WERI-Rb-1 (cell line): ENCODE measurements around the gene C3orf52.

Experiments
- DNase-seq: peaks from one replicate; pipeline ENCODE4 v3.0.0-alpha.2; 2020
- H3K27ac ChIP-seq: fragments of 250-450 bp; sonication (Bioruptor Pico); 2 replicates; pipeline ENCODE4 v1.5.1; 2020; ENCODE audit warnings: mild to moderate bottlenecking, moderate library complexity
- H3K27me3 ChIP-seq: fragments of 250-450 bp; sonication (Bioruptor Pico); 2 replicates; pipeline ENCODE4 v1.5.1; 2021; ENCODE audit warnings: mild to moderate bottlenecking, low read depth, moderate library complexity; ENCODE audit not compliant: insufficient read depth, severe bottlenecking
- H3K36me3 ChIP-seq: fragments of 250-450 bp; sonication (Bioruptor Pico); 2 replicates; pipeline ENCODE4 v1.5.1; 2020; ENCODE audit warnings: mild to moderate bottlenecking, moderate library complexity
- H3K4me3 ChIP-seq: 2 replicates; pipeline ENCODE4 v1.5.1; 2011; ENCODE audit warnings: low read depth, mild to moderate bottlenecking, control low read depth, low read length
- H3K9me3 ChIP-seq: fragments of 250-450 bp; sonication (Bioruptor Pico); 2 replicates; pipeline ENCODE4 v1.5.1; 2021; ENCODE audit warnings: mild to moderate bottlenecking, moderate library complexity; ENCODE audit not compliant: severe bottlenecking
- TF ChIP-seq, protein P1 (sequence below): IDR thresholded peaks from 2 replicates; pipeline ENCODE4 v1.5.1; 2011; ENCODE audit warnings: low read depth, mild to moderate bottlenecking, control low read depth, inconsistent platforms, low read length

Gene C3orf52

DNA sequence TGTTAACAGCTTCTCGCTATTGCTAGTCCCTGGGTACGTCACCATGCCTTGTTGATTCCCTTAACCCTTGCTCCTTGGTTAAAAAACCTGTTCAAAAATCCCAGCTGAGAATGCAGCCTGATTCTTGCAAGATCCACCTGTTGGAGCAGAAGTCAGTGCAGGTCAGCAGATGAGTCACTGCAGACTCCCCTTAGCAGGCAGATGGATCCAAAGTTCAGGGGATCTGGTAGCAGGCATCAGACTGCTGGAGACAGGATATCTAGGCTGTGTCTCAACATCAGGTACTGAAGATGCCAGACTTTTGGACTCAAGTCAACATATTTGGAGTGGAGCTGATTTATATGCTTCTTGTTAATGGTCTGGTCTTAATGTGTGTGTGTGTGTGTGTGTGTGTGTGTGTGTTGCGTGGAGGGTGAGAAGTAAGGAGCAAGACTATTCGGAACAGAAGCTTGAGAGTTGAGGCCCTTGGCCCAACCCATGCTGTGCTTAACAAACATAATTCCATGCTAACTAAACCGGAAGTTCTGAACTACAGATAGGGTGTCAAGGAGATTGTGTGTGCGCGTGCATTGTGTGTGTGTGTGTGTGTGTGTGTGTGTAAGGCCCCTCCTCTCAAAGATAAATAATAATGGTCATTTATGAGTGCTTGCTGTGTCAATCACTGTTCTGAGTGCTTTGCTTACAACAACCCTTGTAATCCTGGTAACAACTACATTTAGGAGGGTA, 1.0 kb upstream of the C3orf52 start:
- Histone ChIP-seq H3K27ac (no peak overlapping the region), H3K4me3 (no peak overlapping the region), H3K9me3 (no peaks in the 10 kb centered on the region), H3K36me3 (no peaks in the 10 kb centered on the region), H3K27me3 (no peaks in the 10 kb centered on the region)
- peak; percentile 19 for DNase-seq
- TF ChIP-seq, protein P1, sequence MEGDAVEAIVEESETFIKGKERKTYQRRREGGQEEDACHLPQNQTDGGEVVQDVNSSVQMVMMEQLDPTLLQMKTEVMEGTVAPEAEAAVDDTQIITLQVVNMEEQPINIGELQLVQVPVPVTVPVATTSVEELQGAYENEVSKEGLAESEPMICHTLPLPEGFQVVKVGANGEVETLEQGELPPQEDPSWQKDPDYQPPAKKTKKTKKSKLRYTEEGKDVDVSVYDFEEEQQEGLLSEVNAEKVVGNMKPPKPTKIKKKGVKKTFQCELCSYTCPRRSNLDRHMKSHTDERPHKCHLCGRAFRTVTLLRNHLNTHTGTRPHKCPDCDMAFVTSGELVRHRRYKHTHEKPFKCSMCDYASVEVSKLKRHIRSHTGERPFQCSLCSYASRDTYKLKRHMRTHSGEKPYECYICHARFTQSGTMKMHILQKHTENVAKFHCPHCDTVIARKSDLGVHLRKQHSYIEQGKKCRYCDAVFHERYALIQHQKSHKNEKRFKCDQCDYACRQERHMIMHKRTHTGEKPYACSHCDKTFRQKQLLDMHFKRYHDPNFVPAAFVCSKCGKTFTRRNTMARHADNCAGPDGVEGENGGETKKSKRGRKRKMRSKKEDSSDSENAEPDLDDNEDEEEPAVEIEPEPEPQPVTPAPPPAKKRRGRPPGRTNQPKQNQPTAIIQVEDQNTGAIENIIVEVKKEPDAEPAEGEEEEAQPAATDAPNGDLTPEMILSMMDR = no peak

GRCh38 chr3:112085735-112086075, 484 bp upstream of the C3orf52 start:
- H3K27ac ChIP-seq = no peak overlapping the region
- DNase-seq = no peak
- no peaks in the 10 kb centered on the region for H3K36me3 ChIP-seq
- H3K27me3 ChIP-seq = no peaks in the 10 kb centered on the region
- peak overlapping the region; percentile 43 for H3K4me3 ChIP-seq
- H3K9me3 ChIP-seq = no peaks in the 10 kb centered on the region
- TF ChIP-seq, protein P1 = no peak

DNA sequence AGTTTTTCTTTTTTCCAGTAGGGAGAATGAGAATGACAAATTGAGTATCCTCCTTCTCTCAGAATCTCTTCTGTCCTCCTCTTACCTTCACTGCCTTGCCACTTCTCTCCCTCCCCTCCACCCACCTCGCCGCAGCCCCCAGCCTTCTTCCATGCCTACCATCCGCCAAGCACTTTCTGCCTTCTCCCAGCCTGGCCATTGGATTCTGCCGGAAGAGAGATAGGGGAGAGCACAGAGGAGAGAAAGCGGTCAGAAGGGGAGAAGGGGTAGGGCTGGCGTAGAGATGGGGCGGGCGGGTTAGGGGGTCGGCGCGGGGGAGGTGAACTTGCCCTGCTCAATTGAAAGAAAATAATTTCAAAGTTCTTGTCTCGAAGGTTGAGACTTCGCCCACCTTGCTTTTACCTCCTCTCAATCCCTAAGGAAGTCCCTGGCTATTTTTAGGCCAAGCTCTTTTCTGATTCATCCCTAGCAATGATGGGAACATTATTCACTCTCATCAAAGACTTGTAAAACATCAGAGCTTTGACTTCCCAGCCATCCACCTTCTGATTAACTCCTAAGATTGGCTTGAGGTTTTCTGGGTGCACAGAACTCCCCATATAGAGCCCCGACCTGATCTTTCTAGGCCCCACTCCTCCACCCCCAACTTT, 811 bp downstream of the C3orf52 start:
- no peak overlapping the region for H3K27ac ChIP-seq
- no peak for DNase-seq

DNA sequence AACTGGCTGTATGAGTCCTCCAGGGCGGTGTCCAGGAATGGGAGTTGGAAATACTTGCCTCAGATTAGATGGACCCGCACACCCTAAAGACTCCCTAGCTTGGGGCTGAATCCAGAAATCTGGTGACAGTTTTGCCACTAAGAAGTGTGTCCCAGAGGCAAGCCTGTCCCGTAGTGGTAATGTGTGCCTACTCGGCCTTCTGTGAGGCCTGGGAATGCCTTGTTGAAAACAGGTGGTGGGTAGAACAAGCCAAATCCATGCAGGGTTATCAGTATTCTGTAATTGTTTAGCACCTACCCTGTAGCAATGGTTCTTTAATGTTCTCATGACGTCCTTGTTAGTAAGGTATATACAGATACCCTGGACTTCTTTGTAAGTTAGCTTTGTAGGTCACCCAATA, 1.6 kb downstream of the C3orf52 start:
- Histone ChIP-seq H3K9me3 (no peaks in the 10 kb centered on the region), H3K27me3 (no peaks in the 10 kb centered on the region), H3K4me3 (no peak overlapping the region), H3K27ac (no peak overlapping the region), H3K36me3 (no peaks in the 10 kb centered on the region)
- TF ChIP-seq, protein P1 = no peak
- no peak for DNase-seq

More for the DNA sequence above, 811 bp downstream of the C3orf52 start:
- Histone ChIP-seq H3K4me3 (peak overlapping the region; percentile 43), H3K27me3 (no peaks in the 10 kb centered on the region), H3K9me3 (no peaks in the 10 kb centered on the region), H3K36me3 (no peaks in the 10 kb centered on the region)
- TF ChIP-seq, protein P1 = no peak

DNA sequence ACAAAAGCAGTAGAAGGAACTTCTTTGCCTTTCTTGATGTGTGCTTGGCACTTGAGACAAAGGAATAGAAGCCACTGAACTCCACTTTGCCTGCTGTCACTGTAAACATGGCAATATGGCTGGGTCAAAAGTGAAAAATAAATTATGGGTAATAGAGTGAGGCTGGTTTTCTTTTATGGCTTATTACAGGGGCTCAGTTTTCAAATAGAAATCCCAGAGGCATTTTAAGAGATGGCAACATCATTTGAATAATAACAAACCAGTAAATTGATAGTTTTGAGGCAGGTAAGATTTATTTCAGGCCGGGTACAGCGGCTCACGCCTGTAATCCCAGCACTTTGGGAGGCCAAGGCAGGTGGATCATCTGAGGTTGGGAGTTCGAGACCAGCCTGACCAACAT, 2.8 kb downstream of the C3orf52 start:
- H3K36me3 ChIP-seq = no peaks in the 10 kb centered on the region
- no peak for DNase-seq
- no peaks in the 10 kb centered on the region for H3K9me3 ChIP-seq
- H3K27ac ChIP-seq = no peak overlapping the region
- H3K4me3 ChIP-seq = no peak overlapping the region
- TF ChIP-seq, protein P1 = no peak
- H3K27me3 ChIP-seq = no peaks in the 10 kb centered on the region
